ENCODE results near the gene ARHGAP35. TPM values are rescaled to one million over a fixed set of nuclear protein-coding genes. Genes with fewer than 3 reads are reported as not detected.

Gene ARHGAP35
- total RNA-seq, 1 donor from 2014 or later = 72.3 TPM

GRCh38 chr19:46901701-46902401, 41.1 kb downstream of the ARHGAP35 start:
- TF ChIP-seq CTCF (conservative IDR thresholded peaks at IDR 0.05) = no peak
- Mint-ChIP-seq H3K4me3 (peak overlapping the region; percentile 52), H3K27me3 (no peaks in the 10 kb centered on the region), H3K36me3 (no peaks in the 10 kb centered on the region), H3K4me1 (ENCODE audit: unreplicated experiment) (peaks cover 56% of the 10 kb centered on the region), H3K9me3 (no peaks in the 10 kb centered on the region), H3K27ac (peak overlapping the region; percentile 92)
- no peak for DNase-seq (ENCODE audit: extremely low spot score, unreplicated experiment)

- Mint-ChIP-seq H3K4me3 (peak overlapping the region; percentile 37), H3K27me3 (no peaks in the 10 kb centered on the region), H3K36me3 (no peaks in the 10 kb centered on the region), H3K4me1 (ENCODE audit: unreplicated experiment) (peaks cover 55% of the 10 kb centered on the region), H3K9me3 (no peaks in the 10 kb centered on the region), H3K27ac (peak overlapping the region; percentile 92)
- TF ChIP-seq CTCF (conservative IDR thresholded peaks at IDR 0.05) = no peak
- DNase-seq (ENCODE audit: extremely low spot score, unreplicated experiment) = no peak
Measured at GRCh38 chr19:46902402-46902766, 41.6 kb downstream of the ARHGAP35 start.

GRCh38 chr19:46903458-46903857, 42.7 kb downstream of the ARHGAP35 start:
- H3K27me3 Mint-ChIP-seq = no peaks in the 10 kb centered on the region
- H3K9me3 Mint-ChIP-seq = no peaks in the 10 kb centered on the region
- peak overlapping the region; percentile 92 for H3K27ac Mint-ChIP-seq
- no peaks in the 10 kb centered on the region for H3K36me3 Mint-ChIP-seq
- H3K4me3 Mint-ChIP-seq = peak overlapping the region; percentile 3
- DNase-seq (ENCODE audit: extremely low spot score, unreplicated experiment) = no peak
- H3K4me1 Mint-ChIP-seq (ENCODE audit: unreplicated experiment) = peaks cover 51% of the 10 kb centered on the region
- no peak for TF ChIP-seq CTCF (conservative IDR thresholded peaks at IDR 0.05)

- Mint-ChIP-seq H3K4me3 (peak overlapping the region; percentile 13), H3K27ac (peak overlapping the region; percentile 92), H3K9me3 (no peaks in the 10 kb centered on the region), H3K36me3 (no peaks in the 10 kb centered on the region), H3K4me1 (ENCODE audit: unreplicated experiment) (peaks cover 48% of the 10 kb centered on the region), H3K27me3 (no peaks in the 10 kb centered on the region)
- no peak for DNase-seq (ENCODE audit: extremely low spot score, unreplicated experiment)
- no peak for TF ChIP-seq CTCF (conservative IDR thresholded peaks at IDR 0.05)
Measured at GRCh38 chr19:46904114-46905060, 43.6 kb downstream of the ARHGAP35 start.

GRCh38 chr19:46906221-46906620, 45.4 kb downstream of the ARHGAP35 start:
- TF ChIP-seq CTCF (conservative IDR thresholded peaks at IDR 0.05) = no peak
- no peaks in the 10 kb centered on the region for H3K9me3 Mint-ChIP-seq
- H3K27ac Mint-ChIP-seq = peak overlapping the region; percentile 36
- no peaks in the 10 kb centered on the region for H3K27me3 Mint-ChIP-seq
- H3K4me1 Mint-ChIP-seq (ENCODE audit: unreplicated experiment) = peaks cover 42% of the 10 kb centered on the region
- no peak overlapping the region for H3K4me3 Mint-ChIP-seq
- peaks cover 5% of the 10 kb centered on the region for H3K36me3 Mint-ChIP-seq
- DNase-seq (ENCODE audit: extremely low spot score, unreplicated experiment) = no peak
